Activated naive CD4-positive, alpha-beta T cell treated with anti-CD3 and anti-CD28 coated beads, Interleukin-2, amount 10 ng/mL, durations not matched to agents 7 days and 5 days (primary cell): Measurements from ENCODE around the gene KCTD15.

Experiments used
- CTCF ChIA-PET: fragments of 350-600 bp; sonication (Branson Sonifier 250); formaldehyde crosslinking; loops from one replicate; lab custom pipeline; 2021; ENCODE audit warnings: antibody characterized with exemption; lab: Charles Lee
- DNase-seq: peaks from one replicate; pipeline ENCODE4 v3.0.0-alpha.2; 2020
- H3K27ac Mint-ChIP-seq: one replicate; pipeline ENCODE4 v1.8.0; 2021; ENCODE audit warnings: mild to moderate bottlenecking, moderate library complexity, mixed read lengths
- H3K27me3 Mint-ChIP-seq: one replicate; pipeline ENCODE4 v1.8.0; 2021; ENCODE audit warnings: mild to moderate bottlenecking, mixed read lengths
- H3K36me3 Mint-ChIP-seq: one replicate; pipeline ENCODE4 v1.8.0; 2021; ENCODE audit warnings: mixed read lengths
- H3K4me1 Mint-ChIP-seq: one replicate; pipeline ENCODE4 v1.8.0; 2021; ENCODE audit warnings: mixed read lengths
- H3K4me3 Mint-ChIP-seq: one replicate; pipeline ENCODE4 v1.8.0; 2021; ENCODE audit warnings: mild to moderate bottlenecking, moderate library complexity, mixed read lengths
- H3K9me3 Mint-ChIP-seq: one replicate; pipeline ENCODE4 v1.8.0; 2021; ENCODE audit warnings: mixed read lengths

The KCTD15 gene

GRCh38 chr19:33796164-33796875 lies at the start of gene KCTD15:
KCTD15 (plus strand) TSS chr19:33796870; CDS start chr19:33800455, 3,585 bp downstream.
- CTCF ChIA-PET: interaction anchor here (1.2 to 2.3 kb wide), 2 partner anchors 23 to 300 kb away, joined by 3 to 6 read pairs; no protein-coding TSS in a partner anchor
- Mint-ChIP-seq H3K27me3 (peaks cover 88% of the 10 kb centered on the region), H3K36me3 (no peaks in the 10 kb centered on the region), H3K27ac (peak within 1 kb of the TSS; percentile 33), H3K9me3 (no peaks in the 10 kb centered on the region), H3K4me1 (peaks cover 4% of the 10 kb centered on the region), H3K4me3 (peak within 1 kb of the TSS; percentile 72)
- peak; percentile 43 for DNase-seq

- Mint-ChIP-seq H3K4me1 (no peaks in the 10 kb centered on the region), H3K27me3 (no peaks in the 10 kb centered on the region), H3K9me3 (no peaks in the 10 kb centered on the region), H3K4me3 (no peak overlapping the region), H3K27ac (no peak overlapping the region), H3K36me3 (no peaks in the 10 kb centered on the region)
- CTCF ChIA-PET: interaction anchor here (0.7 kb wide), 1 partner anchor 30 kb away, joined by 4 read pairs; no protein-coding TSS in a partner anchor
- DNase-seq: no peak
Observed at GRCh38 chr19:33747273-33747672, 49.4 kb upstream of the KCTD15 start.

GRCh38 chr19:33748231-33748630 lies 48.4 kb upstream of the KCTD15 start:
- no peak for DNase-seq
- Mint-ChIP-seq H3K27me3 (no peaks in the 10 kb centered on the region), H3K4me3 (no peak overlapping the region), H3K36me3 (no peaks in the 10 kb centered on the region), H3K4me1 (no peaks in the 10 kb centered on the region), H3K9me3 (no peaks in the 10 kb centered on the region), H3K27ac (no peak overlapping the region)
- CTCF ChIA-PET: no interaction called here

- Mint-ChIP-seq H3K36me3 (no peaks in the 10 kb centered on the region), H3K27ac (no peak overlapping the region), H3K9me3 (no peaks in the 10 kb centered on the region), H3K4me1 (no peaks in the 10 kb centered on the region), H3K27me3 (no peaks in the 10 kb centered on the region), H3K4me3 (no peak overlapping the region)
- no peak for DNase-seq
- CTCF ChIA-PET: no interaction called here
Observed at GRCh38 chr19:33749016-33749415, 47.7 kb upstream of the KCTD15 start.

- Mint-ChIP-seq H3K9me3 (no peaks in the 10 kb centered on the region), H3K36me3 (no peaks in the 10 kb centered on the region), H3K4me3 (no peak overlapping the region), H3K4me1 (no peaks in the 10 kb centered on the region), H3K27me3 (no peaks in the 10 kb centered on the region), H3K27ac (no peak overlapping the region)
- DNase-seq: no peak
- CTCF ChIA-PET: no interaction called here
Observed at GRCh38 chr19:33749619-33750175, 47.0 kb upstream of the KCTD15 start.

- H3K27ac Mint-ChIP-seq: no peak overlapping the region
- no peak overlapping the region for H3K4me3 Mint-ChIP-seq
- H3K9me3 Mint-ChIP-seq: no peaks in the 10 kb centered on the region
- DNase-seq: no peak
- no peaks in the 10 kb centered on the region for H3K27me3 Mint-ChIP-seq
- no peaks in the 10 kb centered on the region for H3K36me3 Mint-ChIP-seq
- CTCF ChIA-PET: no interaction called here
- H3K4me1 Mint-ChIP-seq: no peaks in the 10 kb centered on the region
Observed at GRCh38 chr19:33750587-33751435, 45.9 kb upstream of the KCTD15 start.

- Mint-ChIP-seq H3K27me3 (no peaks in the 10 kb centered on the region), H3K36me3 (no peaks in the 10 kb centered on the region), H3K9me3 (no peaks in the 10 kb centered on the region), H3K4me3 (no peak overlapping the region), H3K4me1 (no peaks in the 10 kb centered on the region), H3K27ac (no peak overlapping the region)
- CTCF ChIA-PET: no interaction called here
- no peak for DNase-seq
Observed at GRCh38 chr19:33751436-33751770, 45.3 kb upstream of the KCTD15 start.

- CTCF ChIA-PET: no interaction called here
- DNase-seq: no peak
- Mint-ChIP-seq H3K4me3 (no peak overlapping the region), H3K9me3 (no peaks in the 10 kb centered on the region), H3K27ac (no peak overlapping the region), H3K4me1 (no peaks in the 10 kb centered on the region), H3K27me3 (no peaks in the 10 kb centered on the region), H3K36me3 (no peaks in the 10 kb centered on the region)
Observed at GRCh38 chr19:33752018-33752800, 44.5 kb upstream of the KCTD15 start.

- DNase-seq: no peak
- Mint-ChIP-seq H3K27me3 (no peaks in the 10 kb centered on the region), H3K27ac (no peak overlapping the region), H3K4me3 (no peak overlapping the region), H3K36me3 (no peaks in the 10 kb centered on the region), H3K4me1 (no peaks in the 10 kb centered on the region), H3K9me3 (no peaks in the 10 kb centered on the region)
- CTCF ChIA-PET: no interaction called here
Observed at GRCh38 chr19:33752945-33753344, 43.7 kb upstream of the KCTD15 start.

- CTCF ChIA-PET: no interaction called here
- H3K4me1 Mint-ChIP-seq: no peaks in the 10 kb centered on the region
- no peaks in the 10 kb centered on the region for H3K27me3 Mint-ChIP-seq
- no peaks in the 10 kb centered on the region for H3K36me3 Mint-ChIP-seq
- H3K4me3 Mint-ChIP-seq: no peak overlapping the region
- DNase-seq: no peak
- H3K27ac Mint-ChIP-seq: no peak overlapping the region
- no peaks in the 10 kb centered on the region for H3K9me3 Mint-ChIP-seq
Observed at GRCh38 chr19:33754361-33754760, 42.3 kb upstream of the KCTD15 start.

- no peak overlapping the region for H3K27ac Mint-ChIP-seq
- DNase-seq: no peak
- no peaks in the 10 kb centered on the region for H3K9me3 Mint-ChIP-seq
- no peaks in the 10 kb centered on the region for H3K36me3 Mint-ChIP-seq
- no peak overlapping the region for H3K4me3 Mint-ChIP-seq
- CTCF ChIA-PET: no interaction called here
- H3K27me3 Mint-ChIP-seq: peaks cover under 1% of the 10 kb centered on the region
- no peaks in the 10 kb centered on the region for H3K4me1 Mint-ChIP-seq
Observed at GRCh38 chr19:33755099-33756035, 41.3 kb upstream of the KCTD15 start.

GRCh38 chr19:33756177-33756576 lies 40.5 kb upstream of the KCTD15 start:
- H3K4me1 Mint-ChIP-seq: no peaks in the 10 kb centered on the region
- no peak for DNase-seq
- CTCF ChIA-PET: no interaction called here
- no peak overlapping the region for H3K27ac Mint-ChIP-seq
- peaks cover 3% of the 10 kb centered on the region for H3K27me3 Mint-ChIP-seq
- H3K36me3 Mint-ChIP-seq: no peaks in the 10 kb centered on the region
- no peak overlapping the region for H3K4me3 Mint-ChIP-seq
- no peaks in the 10 kb centered on the region for H3K9me3 Mint-ChIP-seq

- H3K36me3 Mint-ChIP-seq: no peaks in the 10 kb centered on the region
- peaks cover 3% of the 10 kb centered on the region for H3K27me3 Mint-ChIP-seq
- H3K4me3 Mint-ChIP-seq: no peak overlapping the region
- H3K27ac Mint-ChIP-seq: no peak overlapping the region
- CTCF ChIA-PET: no interaction called here
- no peaks in the 10 kb centered on the region for H3K9me3 Mint-ChIP-seq
- DNase-seq: no peak
- H3K4me1 Mint-ChIP-seq: no peaks in the 10 kb centered on the region
Observed at GRCh38 chr19:33758541-33759013, 38.1 kb upstream of the KCTD15 start.
